SJCRH30 (cell line): Measurements from ENCODE around the gene CARD16. TPM values are rescaled to one million over a fixed set of nuclear protein-coding genes. Genes with fewer than 3 reads are reported as not detected.
"Not testable (repeated sequence)": the region's sequence is repeated elsewhere in the genome, so short reads cannot be mapped to it uniquely, and the experiment has no call there.

ENCODE experiments used
- DNase-seq, 2 experiments: peaks; one replicate each; pipeline ENCODE4 v3.0.0-alpha.2; 2015 to 2020
- H3K27ac ChIP-seq: fragments of 250-450 bp; sonication (Bioruptor Pico); 2 replicates; pipeline ENCODE4 v1.5.1; 2020; ENCODE audit warnings: mild to moderate bottlenecking, moderate library complexity
- H3K27me3 ChIP-seq: fragments of 250-450 bp; sonication (Bioruptor Pico); 2 replicates; pipeline ENCODE4 v1.5.1; 2020; ENCODE audit warnings: mild to moderate bottlenecking, moderate library complexity
- H3K36me3 ChIP-seq: fragments of 250-450 bp; sonication (Bioruptor Pico); 2 replicates; pipeline ENCODE4 v1.5.1; 2020; ENCODE audit warnings: mild to moderate bottlenecking, moderate library complexity
- H3K4me1 ChIP-seq: fragments of 250-450 bp; sonication (Bioruptor Pico); 2 replicates; pipeline ENCODE4 v1.5.1; 2020; ENCODE audit warnings: mild to moderate bottlenecking, moderate library complexity
- H3K4me3 ChIP-seq: fragments of 250-450 bp; sonication (Bioruptor Pico); 2 replicates; pipeline ENCODE4 v1.5.1; 2020; ENCODE audit warnings: mild to moderate bottlenecking, moderate library complexity
- H3K9me3 ChIP-seq: fragments of 250-450 bp; sonication (Bioruptor Pico); replicated peaks from 2 replicates; pipeline ENCODE4 v1.5.1; 2020; ENCODE audit warnings: mild to moderate bottlenecking, moderate library complexity
- total RNA-seq: library from RNA; depleted of rRNA; stranded (reverse); fragments of >200 nt; shearing (Covaris generic); gene quantifications from 2 replicates; pipeline ENCODE4 v1.2.3, GENCODE V29; 2014

Gene CARD16
- total RNA-seq, 1 experiment from 2014 or later = 0.53 TPM

GRCh38 chr11:105063245-105063941 lies 18.3 kb upstream of the CARD16 start:
- H3K4me1 ChIP-seq, H3K36me3 ChIP-seq, H3K9me3 ChIP-seq, DNase-seq, H3K27ac ChIP-seq, H3K27me3 ChIP-seq, H3K4me3 ChIP-seq: not testable (repeated sequence)

GRCh38 chr11:105057432-105057831 lies 12.3 kb upstream of the CARD16 start:
- no peak overlapping the region for H3K4me3 ChIP-seq
- no peaks in the 10 kb centered on the region for H3K36me3 ChIP-seq
- no peak for DNase-seq
- H3K27ac ChIP-seq = no peak overlapping the region
- no peaks in the 10 kb centered on the region for H3K4me1 ChIP-seq
- no peaks in the 10 kb centered on the region for H3K27me3 ChIP-seq
- no peaks in the 10 kb centered on the region for H3K9me3 ChIP-seq

- Histone ChIP-seq H3K9me3 (no peaks in the 10 kb centered on the region), H3K27me3 (no peaks in the 10 kb centered on the region), H3K36me3 (no peaks in the 10 kb centered on the region), H3K4me3 (no peak overlapping the region), H3K4me1 (no peaks in the 10 kb centered on the region), H3K27ac (no peak overlapping the region)
- no peak for DNase-seq
Observed at GRCh38 chr11:105056446-105056845, 11.3 kb upstream of the CARD16 start.

- Histone ChIP-seq H3K9me3 (no peaks in the 10 kb centered on the region), H3K4me1 (no peaks in the 10 kb centered on the region), H3K36me3 (no peaks in the 10 kb centered on the region), H3K27me3 (no peaks in the 10 kb centered on the region), H3K27ac (no peak overlapping the region), H3K4me3 (no peak overlapping the region)
- DNase-seq = no peak
Observed at GRCh38 chr11:105054723-105055493, 9.8 kb upstream of the CARD16 start.

GRCh38 chr11:105052487-105052886 lies 7.4 kb upstream of the CARD16 start:
- no peaks in the 10 kb centered on the region for H3K36me3 ChIP-seq
- H3K4me3 ChIP-seq = no peak overlapping the region
- H3K4me1 ChIP-seq = no peaks in the 10 kb centered on the region
- H3K27ac ChIP-seq = no peak overlapping the region
- H3K9me3 ChIP-seq = no peaks in the 10 kb centered on the region
- DNase-seq = no peak
- H3K27me3 ChIP-seq = no peaks in the 10 kb centered on the region

- DNase-seq = no peak
- Histone ChIP-seq H3K4me3 (no peak overlapping the region), H3K27ac (no peak overlapping the region), H3K36me3 (no peaks in the 10 kb centered on the region), H3K4me1 (no peaks in the 10 kb centered on the region), H3K27me3 (no peaks in the 10 kb centered on the region), H3K9me3 (no peaks in the 10 kb centered on the region)
Observed at GRCh38 chr11:105051559-105051958, 6.4 kb upstream of the CARD16 start.

- H3K36me3 ChIP-seq = no peaks in the 10 kb centered on the region
- H3K27me3 ChIP-seq = no peaks in the 10 kb centered on the region
- no peak overlapping the region for H3K27ac ChIP-seq
- DNase-seq = no peak
- no peaks in the 10 kb centered on the region for H3K4me1 ChIP-seq
- no peaks in the 10 kb centered on the region for H3K9me3 ChIP-seq
- no peak overlapping the region for H3K4me3 ChIP-seq
Observed at GRCh38 chr11:105049481-105049880, 4.3 kb upstream of the CARD16 start.

GRCh38 chr11:105046898-105047579 lies 1.9 kb upstream of the CARD16 start:
- Histone ChIP-seq H3K27ac (no peak overlapping the region), H3K27me3 (no peaks in the 10 kb centered on the region), H3K4me1 (no peaks in the 10 kb centered on the region), H3K36me3 (no peaks in the 10 kb centered on the region), H3K9me3 (no peaks in the 10 kb centered on the region), H3K4me3 (no peak overlapping the region)
- DNase-seq = peak; percentile 6 to 21

- Histone ChIP-seq H3K36me3 (no peaks in the 10 kb centered on the region), H3K4me3 (no peak overlapping the region), H3K4me1 (no peaks in the 10 kb centered on the region), H3K27ac (no peak overlapping the region), H3K9me3 (no peaks in the 10 kb centered on the region), H3K27me3 (no peaks in the 10 kb centered on the region)
- DNase-seq = no peak
Observed at GRCh38 chr11:105045676-105046296, 651 bp upstream of the CARD16 start.

- Histone ChIP-seq H3K36me3 (no peaks in the 10 kb centered on the region), H3K27me3 (no peaks in the 10 kb centered on the region), H3K27ac (no peak overlapping the region), H3K9me3 (no peaks in the 10 kb centered on the region), H3K4me1 (no peaks in the 10 kb centered on the region), H3K4me3 (no peak overlapping the region)
- DNase-seq = no peak
Observed at GRCh38 chr11:105042178-105042577, 3.0 kb downstream of the CARD16 start.

- H3K9me3 ChIP-seq = no peaks in the 10 kb centered on the region
- DNase-seq = no peak
- H3K27me3 ChIP-seq = no peaks in the 10 kb centered on the region
- no peaks in the 10 kb centered on the region for H3K4me1 ChIP-seq
- no peak overlapping the region for H3K27ac ChIP-seq
- H3K4me3 ChIP-seq = no peak overlapping the region
- no peaks in the 10 kb centered on the region for H3K36me3 ChIP-seq
Observed at GRCh38 chr11:105040703-105041102, 4.4 kb downstream of the CARD16 start.

- H3K4me1 ChIP-seq = no peaks in the 10 kb centered on the region
- no peak within 1 kb of the TSS for H3K4me3 ChIP-seq
- no peaks in the 10 kb centered on the region for H3K9me3 ChIP-seq
- H3K27me3 ChIP-seq = no peaks in the 10 kb centered on the region
- no peaks in the 10 kb centered on the region for H3K36me3 ChIP-seq
- no peak for DNase-seq
- no peak within 1 kb of the TSS for H3K27ac ChIP-seq
Observed at GRCh38 chr11:105034813-105035620, 10.1 kb downstream of the CARD16 start, which contains the start of gene CASP1. CASP1 (minus strand) TSS chr11:105035144; CDS start chr11:105035113, 31 bp downstream.

- H3K9me3 ChIP-seq, H3K27me3 ChIP-seq, DNase-seq, H3K4me3 ChIP-seq, H3K36me3 ChIP-seq, H3K4me1 ChIP-seq, H3K27ac ChIP-seq: not testable (repeated sequence)
Observed at GRCh38 chr11:105034388-105034787, 10.7 kb downstream of the CARD16 start.

GRCh38 chr11:105033781-105034180 lies 11.4 kb downstream of the CARD16 start:
- Histone ChIP-seq H3K27me3 (no peaks in the 10 kb centered on the region), H3K36me3 (no peaks in the 10 kb centered on the region), H3K4me3 (no peak overlapping the region), H3K9me3 (no peaks in the 10 kb centered on the region), H3K4me1 (no peaks in the 10 kb centered on the region), H3K27ac (no peak overlapping the region)
- no peak for DNase-seq
